Measurements from ENCODE around the gene DGCR8.

DGCR8 gene

GRCh38 chr22:20086763-20087162 lies 6.7 kb downstream of the DGCR8 start:
- Histone ChIP-seq H3K4me2 (ENCODE audit: low read length) (no peak overlapping the region), H3K4me1 (ENCODE audit: low read length) (no peaks in the 10 kb centered on the region; the same call in 1 of the 2 replicates), H3K27me3 (ENCODE audit: low read depth, low read length) (no peaks in the 10 kb centered on the region), H3K9ac (ENCODE audit: low read length) (no peak overlapping the region), H3K27ac (ENCODE audit: low read length) (no peak overlapping the region), H2AFZ (ENCODE audit: low read depth, low read length) (no peak overlapping the region), H3K9me3 (ENCODE audit: insufficient read depth, low read length) (no peaks in the 10 kb centered on the region), H3K79me2 (ENCODE audit: low read length) (peaks cover 43% of the 10 kb centered on the region), H3K4me3 (ENCODE audit: low read length) (no peak overlapping the region), H4K20me1 (ENCODE audit: insufficient read depth, low read length) (peaks cover 26% of the 10 kb centered on the region), H3K36me3 (replicated peaks; ENCODE audit: low read depth, low read length) (peaks cover 53% of the 10 kb centered on the region)
- TF ChIP-seq CTCF (IDR thresholded peaks at IDR 0.05; ENCODE audit: low read depth, low read length): no peak

DNA sequence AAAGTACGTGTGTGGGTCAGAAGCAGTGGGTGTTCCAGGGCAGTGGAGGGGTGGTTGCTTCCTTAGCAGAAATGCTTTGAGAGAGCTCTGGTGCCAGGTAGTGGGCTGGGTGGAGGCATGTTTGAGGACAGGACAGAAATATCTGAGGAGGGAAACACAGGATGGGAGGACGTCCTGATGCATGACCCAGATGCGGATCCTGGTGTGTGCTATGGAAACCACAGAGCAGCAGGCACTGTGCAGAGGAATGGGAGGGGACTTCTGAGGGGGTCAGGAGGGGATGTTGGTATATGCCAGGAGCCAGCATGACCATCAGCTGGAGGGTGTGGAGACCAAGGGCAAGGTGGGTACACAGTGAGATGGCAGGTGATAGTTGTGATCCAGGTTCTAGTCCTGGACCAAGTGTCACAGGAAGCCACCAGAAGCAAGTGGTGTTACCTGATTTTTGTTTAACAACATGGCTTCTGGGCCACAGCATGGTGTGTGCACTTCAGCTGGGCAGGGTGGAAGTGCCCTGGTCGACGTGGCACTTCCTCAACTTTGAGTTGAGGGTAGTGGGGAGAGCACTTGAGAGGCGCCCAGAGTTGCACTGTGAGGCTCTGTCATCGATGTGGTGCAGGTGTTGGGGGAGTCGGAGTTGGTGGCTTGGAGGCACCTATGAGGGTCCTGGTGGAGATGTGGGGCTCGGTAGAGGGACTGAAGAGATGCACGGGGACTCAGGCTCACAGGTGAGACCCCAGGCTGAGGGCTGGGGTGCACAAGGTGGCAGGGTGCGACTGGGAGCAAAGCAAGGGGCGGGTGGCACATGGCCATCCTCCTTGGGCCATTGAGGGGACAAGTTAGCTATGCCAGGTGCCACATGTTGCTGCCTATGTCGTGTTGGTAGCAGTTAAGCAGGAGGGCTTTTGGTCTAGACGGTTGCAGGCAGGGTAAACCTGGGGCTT lies 7.5 kb downstream of the DGCR8 start:
- Histone ChIP-seq H3K4me3 (ENCODE audit: low read length) (no peak overlapping the region), H3K27me3 (ENCODE audit: low read depth, low read length) (no peaks in the 10 kb centered on the region), H3K9ac (ENCODE audit: low read length) (no peak overlapping the region), H4K20me1 (ENCODE audit: insufficient read depth, low read length) (peaks cover 25% of the 10 kb centered on the region), H3K4me2 (ENCODE audit: low read length) (no peak overlapping the region), H2AFZ (ENCODE audit: low read depth, low read length) (no peak overlapping the region), H3K27ac (ENCODE audit: low read length) (no peak overlapping the region), H3K9me3 (ENCODE audit: insufficient read depth, low read length) (no peaks in the 10 kb centered on the region), H3K36me3 (replicated peaks; ENCODE audit: low read depth, low read length) (peaks cover 62% of the 10 kb centered on the region), H3K79me2 (ENCODE audit: low read length) (peaks cover 36% of the 10 kb centered on the region), H3K4me1 (ENCODE audit: low read length) (no peaks in the 10 kb centered on the region)
- TF ChIP-seq CTCF (IDR thresholded peaks at IDR 0.05; ENCODE audit: low read depth, low read length) (no peak), EZH2phosphoT487 (IDR thresholded peaks at IDR 0.05; ENCODE audit: low read depth) (no peak)

- Histone ChIP-seq H3K9ac (ENCODE audit: low read length) (no peak overlapping the region), H4K20me1 (ENCODE audit: insufficient read depth, low read length) (peaks cover 19% of the 10 kb centered on the region), H3K4me3 (ENCODE audit: low read length) (no peak overlapping the region), H3K27ac (ENCODE audit: low read length) (no peak overlapping the region), H3K36me3 (replicated peaks; ENCODE audit: low read depth, low read length) (peaks cover 64% of the 10 kb centered on the region), H3K4me1 (ENCODE audit: low read length) (no peaks in the 10 kb centered on the region), H3K9me3 (ENCODE audit: insufficient read depth, low read length) (no peaks in the 10 kb centered on the region), H3K4me2 (ENCODE audit: low read length) (no peak overlapping the region), H2AFZ (ENCODE audit: low read depth, low read length) (no peak overlapping the region), H3K27me3 (ENCODE audit: low read depth, low read length) (no peaks in the 10 kb centered on the region), H3K79me2 (ENCODE audit: low read length) (peaks cover 30% of the 10 kb centered on the region)
- no peak for TF ChIP-seq EZH2phosphoT487 (IDR thresholded peaks at IDR 0.05; ENCODE audit: low read depth)
- TF ChIP-seq CTCF (IDR thresholded peaks at IDR 0.05; ENCODE audit: low read depth, low read length): no peak
These were observed 8.2 kb downstream of the DGCR8 start for GRCh38 chr22:20088263-20088648.

DNA sequence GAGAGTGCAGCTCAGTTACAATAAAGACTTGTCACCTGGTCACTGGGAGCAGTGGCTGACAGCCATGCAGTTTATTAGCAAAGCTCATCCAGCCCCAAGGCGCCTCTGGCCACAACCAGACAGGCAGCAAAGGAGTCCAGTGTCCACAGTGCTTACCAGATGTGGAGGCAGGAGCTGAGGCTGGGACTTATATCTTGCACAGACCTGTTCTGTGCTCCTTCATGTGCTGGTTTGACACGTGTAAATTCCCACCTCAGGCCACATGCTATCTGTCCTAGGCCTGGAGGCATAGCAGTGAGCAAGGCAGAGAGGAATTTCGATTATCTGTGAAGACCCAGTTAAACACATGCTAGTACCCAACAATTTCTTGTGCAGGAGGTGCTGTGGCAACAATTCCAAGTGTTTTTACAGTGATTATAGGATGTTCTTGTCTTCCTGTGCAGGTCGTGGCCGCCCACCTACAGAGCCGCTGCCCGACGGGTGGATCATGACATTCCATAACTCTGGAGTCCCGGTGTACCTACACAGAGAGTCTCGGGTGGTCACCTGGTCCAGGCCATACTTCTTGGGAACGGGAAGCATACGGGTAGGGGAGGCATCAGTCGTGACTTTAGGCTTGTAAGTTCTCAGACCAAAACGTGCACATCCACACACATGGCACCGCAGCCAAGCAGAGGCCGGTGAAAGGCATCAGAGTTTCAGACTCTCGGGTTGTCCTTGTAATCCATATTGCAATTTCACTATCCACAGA lies 9.4 kb downstream of the DGCR8 start:
- TF ChIP-seq CTCF (IDR thresholded peaks at IDR 0.05; ENCODE audit: low read depth, low read length) (no peak), EZH2phosphoT487 (IDR thresholded peaks at IDR 0.05; ENCODE audit: low read depth) (no peak)
- Histone ChIP-seq H2AFZ (ENCODE audit: low read depth, low read length) (no peak overlapping the region), H3K4me3 (ENCODE audit: low read length) (no peak overlapping the region), H3K9ac (ENCODE audit: low read length) (no peak overlapping the region), H3K36me3 (replicated peaks; ENCODE audit: low read depth, low read length) (peaks cover 74% of the 10 kb centered on the region), H3K4me1 (ENCODE audit: low read length) (no peaks in the 10 kb centered on the region), H3K79me2 (ENCODE audit: low read length) (peaks cover 18% of the 10 kb centered on the region), H4K20me1 (ENCODE audit: insufficient read depth, low read length) (peaks cover 8% of the 10 kb centered on the region), H3K27ac (ENCODE audit: low read length) (no peak overlapping the region), H3K9me3 (ENCODE audit: insufficient read depth, low read length) (no peaks in the 10 kb centered on the region), H3K27me3 (ENCODE audit: low read depth, low read length) (no peaks in the 10 kb centered on the region), H3K4me2 (ENCODE audit: low read length) (no peak overlapping the region)

Measured in OCI-LY3 (cell line).